Measurements from ENCODE around the gene RNF217.

The RNF217 gene

DNA sequence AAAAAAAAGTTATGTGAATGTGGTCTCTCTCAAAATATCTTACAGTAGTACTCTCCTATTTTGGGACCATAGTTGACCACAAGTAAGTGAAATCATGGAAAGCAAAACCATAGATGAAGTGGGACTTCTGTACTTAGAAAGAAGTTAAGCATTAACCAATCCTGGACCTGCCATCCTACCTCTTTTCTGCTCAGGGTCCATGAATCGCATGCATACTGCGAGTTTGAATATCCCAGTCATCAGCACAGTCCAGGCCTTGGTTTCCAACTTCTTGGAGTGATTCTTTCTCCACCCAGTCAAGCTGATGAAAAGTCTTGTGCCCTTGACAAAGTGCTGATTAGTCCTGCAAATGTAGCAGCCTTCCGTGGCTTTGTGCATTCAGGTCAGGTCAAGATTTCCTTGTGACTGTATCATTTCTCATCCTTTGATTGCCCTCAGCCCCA lies 46.0 kb downstream of the RNF217 start:
- no peak overlapping the region for H3K4me3 ChIP-seq (replicated peaks; ENCODE audit: insufficient read depth, low read length)
- no peaks in the 10 kb centered on the region for H3K27me3 ChIP-seq (ENCODE audit: insufficient read depth, poor library complexity, severe bottlenecking)
- no peak for DNase-seq (ENCODE audit: low read depth in 1 of 2, low spot score in 1 of 2)
- no peak for TF ChIP-seq SPI1 (IDR thresholded peaks at IDR 0.05; ENCODE audit: borderline replicate concordance, low read depth)
- TF ChIP-seq GABPA (IDR thresholded peaks at IDR 0.05; ENCODE audit: low read depth): no peak
- no peak for TF ChIP-seq POLR2AphosphoS5 (IDR thresholded peaks at IDR 0.05; ENCODE audit: low read depth)
- no peak for TF ChIP-seq REST (IDR thresholded peaks at IDR 0.05; ENCODE audit: insufficient replicate concordance, low read depth)
- H3K27ac ChIP-seq (replicated peaks): no peak overlapping the region

- TF ChIP-seq GABPA (IDR thresholded peaks at IDR 0.05; ENCODE audit: low read depth) (no peak), REST (IDR thresholded peaks at IDR 0.05; ENCODE audit: insufficient replicate concordance, low read depth) (no peak), CTCF (IDR thresholded peaks at IDR 0.05; ENCODE audit: insufficient read depth, low read length) (no peak), POLR2AphosphoS5 (IDR thresholded peaks at IDR 0.05; ENCODE audit: low read depth) (no peak), SPI1 (IDR thresholded peaks at IDR 0.05; ENCODE audit: borderline replicate concordance, low read depth) (no peak)
- Histone ChIP-seq H3K27ac (replicated peaks) (no peak overlapping the region), H3K27me3 (ENCODE audit: insufficient read depth, poor library complexity, severe bottlenecking) (no peaks in the 10 kb centered on the region), H3K4me3 (replicated peaks; ENCODE audit: insufficient read depth, low read length) (no peak overlapping the region)
- no peak for DNase-seq (ENCODE audit: low read depth in 1 of 2, low spot score in 1 of 2)
These were observed 46.7 kb downstream of the RNF217 start for GRCh38 chr6:125008957-125009356.

DNA sequence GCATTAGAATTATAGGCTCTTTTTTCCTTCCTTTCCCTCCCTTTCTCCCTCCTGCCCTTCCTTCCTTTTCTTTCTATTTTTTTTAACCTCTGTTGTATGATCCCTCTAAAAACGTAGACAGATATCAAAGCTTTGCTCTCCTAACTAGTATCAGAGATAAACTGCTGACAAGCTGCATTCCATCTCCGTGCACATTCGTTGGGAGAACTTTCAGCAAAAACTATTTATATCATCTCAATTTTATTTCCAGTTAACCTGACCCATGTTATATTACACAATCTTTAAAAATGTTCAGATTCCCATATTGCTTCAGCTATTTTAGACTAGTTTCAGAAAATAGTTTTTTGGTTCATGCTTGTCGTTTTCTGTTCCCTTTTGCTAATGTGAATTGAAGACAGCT lies 47.3 kb downstream of the RNF217 start:
- no peak for DNase-seq (ENCODE audit: low read depth in 1 of 2, low spot score in 1 of 2)
- no peak for TF ChIP-seq REST (IDR thresholded peaks at IDR 0.05; ENCODE audit: insufficient replicate concordance, low read depth)
- TF ChIP-seq CTCF (IDR thresholded peaks at IDR 0.05; ENCODE audit: insufficient read depth, low read length): no peak
- TF ChIP-seq SPI1 (IDR thresholded peaks at IDR 0.05; ENCODE audit: borderline replicate concordance, low read depth): no peak
- no peak for TF ChIP-seq POLR2AphosphoS5 (IDR thresholded peaks at IDR 0.05; ENCODE audit: low read depth)
- TF ChIP-seq GABPA (IDR thresholded peaks at IDR 0.05; ENCODE audit: low read depth): no peak
- Histone ChIP-seq H3K27ac (replicated peaks) (no peak overlapping the region), H3K4me3 (replicated peaks; ENCODE audit: insufficient read depth, low read length) (no peak overlapping the region), H3K27me3 (ENCODE audit: insufficient read depth, poor library complexity, severe bottlenecking) (no peaks in the 10 kb centered on the region)
